GM06990 (cell line): ENCODE measurements around the gene SNTG2.

Experiments used
- DNase-seq: peaks from one replicate; pipeline ENCODE4 v3.0.0-alpha.2; 2011; ENCODE audit not compliant: insufficient read length; ENCODE audit errors: extremely low read depth
- H3K27me3 ChIP-seq: replicated peaks from 2 replicates; pipeline ENCODE4 v1.6.0; 2011; ENCODE audit warnings: low read length; ENCODE audit not compliant: control insufficient read depth, insufficient read depth
- H3K36me3 ChIP-seq: 2 replicates; pipeline ENCODE4 v1.5.1; 2011; ENCODE audit warnings: low read length; ENCODE audit not compliant: control insufficient read depth, insufficient read depth
- H3K4me3 ChIP-seq: replicated peaks from 2 replicates; pipeline ENCODE4 v1.5.1; 2011; ENCODE audit warnings: low read depth, mild to moderate bottlenecking, control low read depth, low read length
- TF ChIP-seq, protein P1 (sequence below): IDR thresholded peaks from 2 replicates; pipeline ENCODE4 v1.5.1; 2011; ENCODE audit warnings: low read length, control low read depth, mild to moderate bottlenecking, inconsistent platforms; ENCODE audit not compliant: insufficient read depth, poor library complexity, severe bottlenecking

The SNTG2 gene

DNA sequence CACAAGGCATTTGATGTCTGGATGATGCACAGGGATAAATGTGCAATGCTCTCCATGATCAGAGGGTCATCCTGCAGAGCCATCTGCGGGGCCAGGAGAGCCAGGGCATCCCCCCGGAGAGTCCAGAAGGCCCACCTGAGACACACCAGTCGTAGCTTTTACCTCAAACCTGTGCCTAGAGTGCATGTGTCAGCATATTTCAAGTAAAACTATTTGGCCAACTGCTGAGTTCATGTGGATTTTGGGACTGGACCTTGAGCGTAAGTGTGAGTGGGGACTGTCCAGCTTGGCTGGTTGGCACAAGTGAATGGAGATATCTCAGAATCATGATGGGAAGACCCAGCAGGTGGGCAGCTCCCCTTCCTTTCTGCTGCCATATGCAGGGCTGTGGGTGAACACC lies 314.8 kb downstream of the SNTG2 start:
- Histone ChIP-seq H3K27me3 (no peaks in the 10 kb centered on the region), H3K36me3 (no peaks in the 10 kb centered on the region), H3K4me3 (no peak overlapping the region)
- TF ChIP-seq, protein P1, sequence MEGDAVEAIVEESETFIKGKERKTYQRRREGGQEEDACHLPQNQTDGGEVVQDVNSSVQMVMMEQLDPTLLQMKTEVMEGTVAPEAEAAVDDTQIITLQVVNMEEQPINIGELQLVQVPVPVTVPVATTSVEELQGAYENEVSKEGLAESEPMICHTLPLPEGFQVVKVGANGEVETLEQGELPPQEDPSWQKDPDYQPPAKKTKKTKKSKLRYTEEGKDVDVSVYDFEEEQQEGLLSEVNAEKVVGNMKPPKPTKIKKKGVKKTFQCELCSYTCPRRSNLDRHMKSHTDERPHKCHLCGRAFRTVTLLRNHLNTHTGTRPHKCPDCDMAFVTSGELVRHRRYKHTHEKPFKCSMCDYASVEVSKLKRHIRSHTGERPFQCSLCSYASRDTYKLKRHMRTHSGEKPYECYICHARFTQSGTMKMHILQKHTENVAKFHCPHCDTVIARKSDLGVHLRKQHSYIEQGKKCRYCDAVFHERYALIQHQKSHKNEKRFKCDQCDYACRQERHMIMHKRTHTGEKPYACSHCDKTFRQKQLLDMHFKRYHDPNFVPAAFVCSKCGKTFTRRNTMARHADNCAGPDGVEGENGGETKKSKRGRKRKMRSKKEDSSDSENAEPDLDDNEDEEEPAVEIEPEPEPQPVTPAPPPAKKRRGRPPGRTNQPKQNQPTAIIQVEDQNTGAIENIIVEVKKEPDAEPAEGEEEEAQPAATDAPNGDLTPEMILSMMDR = no peak
- DNase-seq = no peak

- TF ChIP-seq, protein P1 = no peak
- H3K27me3 ChIP-seq = no peaks in the 10 kb centered on the region
- DNase-seq = no peak
- no peak overlapping the region for H3K4me3 ChIP-seq
- H3K36me3 ChIP-seq = no peaks in the 10 kb centered on the region
These were observed 315.7 kb downstream of the SNTG2 start for GRCh38 chr2:1266351-1266750.

GRCh38 chr2:1268034-1268433 lies 317.4 kb downstream of the SNTG2 start:
- Histone ChIP-seq H3K27me3 (no peaks in the 10 kb centered on the region), H3K36me3 (no peaks in the 10 kb centered on the region), H3K4me3 (no peak overlapping the region)
- TF ChIP-seq, protein P1 = no peak
- DNase-seq = no peak

DNA sequence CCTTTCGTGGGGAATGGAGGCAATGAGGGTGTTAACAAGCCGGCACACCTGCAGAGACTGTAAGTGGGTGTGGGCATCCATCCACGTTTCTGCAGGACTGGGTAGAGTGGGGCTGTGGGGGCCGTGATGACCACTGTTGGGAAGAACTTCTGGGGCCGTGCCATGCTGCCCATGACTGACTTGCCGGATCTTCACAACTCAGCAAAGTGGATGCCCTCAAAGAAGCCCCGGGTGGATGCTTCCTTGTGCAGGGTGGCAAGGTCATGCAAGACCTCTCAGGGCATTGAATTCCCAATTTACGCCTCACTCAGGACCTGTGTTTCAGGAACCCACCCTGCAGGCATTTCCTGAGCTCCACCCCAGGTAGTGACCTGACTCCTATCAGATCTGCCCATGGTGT lies 319.2 kb downstream of the SNTG2 start:
- Histone ChIP-seq H3K4me3 (no peak overlapping the region), H3K27me3 (no peaks in the 10 kb centered on the region), H3K36me3 (no peaks in the 10 kb centered on the region)
- TF ChIP-seq, protein P1 = no peak
- DNase-seq = no peak

DNA sequence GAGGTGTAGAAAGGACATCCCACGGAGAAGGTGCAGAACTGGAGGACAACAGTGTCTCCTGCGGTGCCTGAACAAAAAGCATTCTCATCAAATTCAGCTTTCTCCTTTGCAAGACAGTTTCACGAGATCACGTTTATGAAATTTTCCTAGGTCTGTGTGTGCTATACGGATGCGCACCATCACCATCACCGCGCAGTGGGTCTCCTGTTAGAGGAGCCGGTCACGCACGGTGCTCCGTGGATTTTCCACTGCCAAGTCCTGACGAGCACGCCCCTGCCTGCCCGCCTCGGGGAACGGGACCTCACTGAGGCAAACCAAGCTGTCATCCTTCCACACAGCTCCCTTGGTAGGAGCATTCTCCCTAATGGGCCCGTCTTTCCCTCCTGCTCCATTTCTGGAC lies 322.2 kb downstream of the SNTG2 start:
- TF ChIP-seq, protein P1 = no peak
- no peak for DNase-seq

DNA sequence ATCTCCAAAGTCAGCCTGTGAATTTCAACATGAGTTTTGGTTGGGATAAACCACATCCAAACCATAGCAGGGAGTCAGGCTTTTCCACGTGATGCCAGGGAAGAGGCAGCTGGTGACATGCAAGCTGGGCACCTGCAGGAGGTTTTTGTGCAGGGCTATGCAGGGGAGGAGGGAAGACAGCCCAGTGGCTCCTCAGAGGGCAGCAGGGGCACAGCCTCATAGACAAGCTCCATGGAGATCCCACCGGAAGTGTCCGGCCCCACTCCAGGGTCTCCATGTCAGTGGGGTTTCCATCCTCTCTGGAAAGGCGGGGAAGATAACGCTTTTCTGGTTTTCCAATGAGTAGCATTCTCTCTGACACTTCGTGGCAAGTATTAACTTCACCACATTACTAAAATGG lies 327.0 kb downstream of the SNTG2 start:
- TF ChIP-seq, protein P1 = no peak
- Histone ChIP-seq H3K4me3 (no peak overlapping the region), H3K36me3 (no peaks in the 10 kb centered on the region), H3K27me3 (no peaks in the 10 kb centered on the region)
- no peak for DNase-seq

More for the DNA sequence above, 322.2 kb downstream of the SNTG2 start:
- H3K4me3 ChIP-seq = no peak overlapping the region
- no peaks in the 10 kb centered on the region for H3K27me3 ChIP-seq
- no peaks in the 10 kb centered on the region for H3K36me3 ChIP-seq
